Hematopoietic multipotent progenitor cell treated with erythropoietin and hydrocortisone succinate and interleukin-3 and kit ligand, for 4 days (in vitro differentiated cells): ENCODE measurements around the gene FZD1.
A peak's percentile ranks its signal among the peaks of the same experiment; 100 is the strongest.

Source experiments
- DNase-seq: peaks from one replicate; pipeline ENCODE4 v3.0.0-alpha.2; 2015

FZD1 gene

GRCh38 chr7:91265693-91266066 is 1.4 kb downstream of the FZD1 start:
- DNase-seq, result no peak

GRCh38 chr7:91266067-91266688 is 1.9 kb downstream of the FZD1 start:
- no peak for DNase-seq

- DNase-seq, result no peak
Measured at GRCh38 chr7:91266689-91267090, 2.5 kb downstream of the FZD1 start.

GRCh38 chr7:91267171-91267955 is 3.1 kb downstream of the FZD1 start:
- DNase-seq, result no peak

- no peak for DNase-seq
Measured at GRCh38 chr7:91270372-91270771, 6.1 kb downstream of the FZD1 start.

GRCh38 chr7:91276909-91277308 is 12.7 kb downstream of the FZD1 start:
- DNase-seq, result peak; percentile 13

- DNase-seq, result no peak
Measured at GRCh38 chr7:91280185-91280584, 16.0 kb downstream of the FZD1 start.

- DNase-seq, result no peak
Measured at GRCh38 chr7:91280604-91281003, 16.4 kb downstream of the FZD1 start.

GRCh38 chr7:91285696-91286355 is 21.6 kb downstream of the FZD1 start:
- DNase-seq, result no peak

GRCh38 chr7:91286432-91286831 is 22.2 kb downstream of the FZD1 start:
- no peak for DNase-seq

- DNase-seq, result peak; percentile 41
Measured at GRCh38 chr7:91287371-91288084, 23.3 kb downstream of the FZD1 start.

GRCh38 chr7:91288208-91288824 is 24.1 kb downstream of the FZD1 start:
- DNase-seq, result peak; percentile 68

- DNase-seq, result no peak
Measured at GRCh38 chr7:91289633-91290254, 25.5 kb downstream of the FZD1 start.

- DNase-seq, result no peak
Measured at GRCh38 chr7:91291302-91291701, 27.1 kb downstream of the FZD1 start.

- DNase-seq, result no peak
Measured at GRCh38 chr7:91291902-91292301, 27.7 kb downstream of the FZD1 start.

- no peak for DNase-seq
Measured at GRCh38 chr7:91292506-91292905, 28.3 kb downstream of the FZD1 start.

- no peak for DNase-seq
Measured at GRCh38 chr7:91293136-91293535, 28.9 kb downstream of the FZD1 start.

- no peak for DNase-seq
Measured at GRCh38 chr7:91293840-91294239, 29.6 kb downstream of the FZD1 start.

- no peak for DNase-seq
Measured at GRCh38 chr7:91294639-91295220, 30.5 kb downstream of the FZD1 start.

- no peak for DNase-seq
Measured at GRCh38 chr7:91295576-91295975, 31.3 kb downstream of the FZD1 start.

GRCh38 chr7:91297939-91298338 is 33.7 kb downstream of the FZD1 start:
- no peak for DNase-seq
